ENCODE results near the gene RAD9B.
"Not testable (repeated sequence)": the region's sequence is repeated elsewhere in the genome, so short reads cannot be mapped to it uniquely, and the experiment has no call there.

The RAD9B gene

DNA sequence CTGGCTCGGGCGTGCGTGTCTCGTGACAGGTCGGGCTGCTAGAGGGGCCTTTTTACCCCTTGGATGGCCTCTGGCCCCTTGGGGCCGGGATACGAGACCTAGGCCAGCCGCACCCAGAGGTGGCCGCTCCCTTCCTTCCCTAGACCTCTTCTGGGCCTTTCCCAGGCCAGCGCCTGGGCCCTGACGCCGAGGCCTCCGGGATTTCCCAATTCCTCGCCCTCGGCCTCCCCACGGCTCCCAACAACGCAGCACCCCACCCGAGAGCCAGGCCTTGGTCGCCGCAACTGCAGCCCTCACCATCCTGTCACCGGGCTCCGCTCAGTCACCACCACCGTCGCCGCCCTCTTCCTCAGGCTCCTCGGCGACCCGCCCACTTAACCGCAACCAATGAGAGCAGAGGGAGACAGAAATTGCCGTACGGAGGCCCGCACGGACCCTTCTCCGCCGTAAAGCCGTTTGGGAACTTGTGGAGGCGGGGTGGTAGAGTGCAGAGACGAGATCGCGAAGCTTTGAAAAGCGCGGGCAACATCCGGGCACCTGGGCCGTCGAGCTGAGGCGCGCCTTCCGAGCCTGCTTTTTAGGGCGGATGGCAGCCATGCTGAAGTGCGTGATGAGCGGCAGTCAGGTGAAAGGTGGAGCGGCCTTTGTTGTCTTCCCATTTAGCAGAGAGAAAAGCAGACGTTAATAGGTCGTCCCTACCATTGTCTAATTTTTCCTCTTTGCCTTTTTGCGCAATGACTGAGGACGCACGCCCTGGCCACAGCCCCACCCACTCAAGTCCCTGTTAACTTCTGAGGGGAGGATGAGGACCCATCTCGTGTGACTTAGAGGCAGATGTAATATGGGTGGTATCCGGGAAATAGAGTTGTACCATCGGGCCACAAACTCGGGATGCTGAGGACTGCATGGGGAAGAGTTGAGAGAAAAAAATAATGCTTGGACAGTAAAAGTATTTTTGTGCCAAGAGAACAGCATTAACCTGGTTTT, at the start of gene RAD9B, which contains the start of gene VPS29:
RAD9B (plus strand) TSS at position 580 of the 987 bp plus-strand sequence; CDS start at position 587, 7 bp downstream.
VPS29 (minus strand) TSS at position 360 of the 987 bp plus-strand sequence; CDS start at position 300, 60 bp downstream.
- peak; percentile 99 for DNase-seq

DNA sequence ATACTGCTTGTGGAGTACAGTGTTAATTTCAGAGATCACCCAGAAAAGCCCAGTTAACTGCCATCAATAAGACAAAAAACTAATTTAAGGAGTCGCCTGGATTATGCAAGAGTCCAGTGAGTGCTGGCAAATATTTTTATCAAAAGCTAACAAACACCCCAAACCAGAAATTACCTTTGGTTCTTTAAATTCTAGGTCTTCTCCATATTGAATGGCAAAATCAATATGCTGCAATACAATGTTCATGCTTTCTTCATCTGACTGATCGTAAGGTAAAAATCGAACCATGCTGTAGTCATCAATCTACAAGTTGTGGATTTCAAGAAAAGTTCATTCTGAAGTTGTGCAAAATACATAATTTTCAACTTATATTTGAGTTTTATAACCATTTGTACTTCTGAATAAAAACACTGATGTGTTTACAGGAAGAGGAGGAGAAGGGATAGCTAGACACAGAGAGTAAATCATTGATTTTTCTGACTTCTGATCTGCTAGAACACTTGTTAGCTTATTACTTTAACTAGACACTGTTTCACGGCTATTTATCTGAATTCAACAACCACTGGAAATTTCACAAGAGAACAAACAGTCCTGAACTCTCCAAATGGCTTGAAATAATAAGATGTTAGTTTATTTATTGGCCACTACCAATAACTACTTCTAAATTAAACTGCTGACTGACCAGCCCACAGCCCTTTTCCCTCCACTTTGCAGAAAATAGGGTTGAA, 48.4 kb upstream of the RAD9B start:
- no peak for DNase-seq

DNA sequence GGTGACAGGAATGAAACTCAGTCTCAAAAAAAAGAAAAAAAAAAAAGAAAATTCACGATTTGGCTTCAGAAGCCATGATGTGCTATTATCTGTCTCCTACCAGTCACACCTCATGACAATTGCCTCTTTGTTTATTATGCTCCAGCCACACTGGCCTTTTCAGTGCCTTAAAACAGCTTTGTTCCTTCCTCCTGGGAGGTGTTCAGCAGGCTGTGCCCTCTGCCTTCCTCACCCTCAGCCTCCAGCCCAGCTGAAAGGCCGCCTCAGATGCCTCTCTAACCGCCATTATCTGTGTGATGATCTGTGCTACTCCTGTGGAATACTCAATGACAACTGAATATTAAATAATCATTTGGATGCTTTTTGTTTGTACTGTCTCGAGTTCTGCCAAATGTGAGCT, 43.4 kb upstream of the RAD9B start:
- DNase-seq, result no peak

DNA sequence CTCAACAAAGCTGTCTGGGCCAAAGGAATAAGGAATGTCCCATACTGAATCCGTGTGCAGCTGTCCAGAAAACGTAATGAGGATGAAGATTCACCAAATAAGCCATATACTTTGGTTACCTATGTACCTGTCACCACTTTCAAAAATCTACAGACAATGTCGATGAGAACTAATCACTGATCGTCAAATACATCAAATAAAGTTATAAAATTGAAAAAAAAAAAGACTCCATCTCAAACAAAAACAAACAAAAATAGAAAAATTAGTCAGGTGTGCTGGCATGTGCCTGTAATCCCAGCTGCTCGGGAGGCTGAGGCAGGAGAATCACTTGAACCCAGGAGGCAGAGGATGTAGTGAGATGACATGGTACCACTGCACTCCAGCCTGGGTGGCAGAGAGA, 40.9 kb upstream of the RAD9B start:
- DNase-seq, result not testable (repeated sequence)

DNA sequence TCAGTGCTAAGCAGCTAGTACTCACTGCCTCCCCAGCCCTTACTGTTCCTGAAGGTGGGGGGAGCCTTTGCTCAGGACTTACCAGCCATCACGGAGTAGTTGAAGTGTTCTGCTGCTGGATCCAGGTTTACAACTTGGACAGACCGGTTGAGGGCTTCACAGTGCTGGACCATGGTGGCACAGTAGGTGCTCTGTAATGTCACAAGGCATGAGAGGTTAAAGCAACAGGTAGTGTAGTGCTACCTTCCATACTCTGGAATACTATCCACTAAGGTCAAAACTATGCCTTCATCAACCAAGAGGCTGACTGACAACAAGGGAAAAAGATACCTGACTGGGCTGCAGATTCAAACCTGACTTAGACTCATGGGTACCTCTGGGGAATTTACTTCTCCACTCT, 37.1 kb upstream of the RAD9B start:
- no peak for DNase-seq

DNA sequence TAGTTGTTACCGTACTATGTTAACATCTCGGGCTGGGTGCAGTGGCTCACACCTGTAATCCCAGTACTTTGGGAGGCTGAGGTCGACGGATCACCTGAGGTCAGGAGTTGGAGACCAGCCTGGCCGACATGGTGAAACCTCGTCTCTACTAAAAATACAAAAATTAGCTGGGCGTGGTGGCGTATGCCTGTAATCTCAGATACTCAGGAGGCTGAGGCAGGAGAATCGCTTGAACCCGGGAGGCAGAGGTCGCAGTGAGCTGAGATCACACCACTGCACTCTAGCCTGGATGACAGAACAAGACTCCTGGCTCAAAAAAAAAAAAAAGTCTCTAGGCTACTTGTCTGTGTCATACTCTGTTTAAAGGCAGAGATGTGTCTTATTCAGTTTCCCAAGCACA, 36.4 kb upstream of the RAD9B start:
- DNase-seq, result not testable (repeated sequence)

DNA sequence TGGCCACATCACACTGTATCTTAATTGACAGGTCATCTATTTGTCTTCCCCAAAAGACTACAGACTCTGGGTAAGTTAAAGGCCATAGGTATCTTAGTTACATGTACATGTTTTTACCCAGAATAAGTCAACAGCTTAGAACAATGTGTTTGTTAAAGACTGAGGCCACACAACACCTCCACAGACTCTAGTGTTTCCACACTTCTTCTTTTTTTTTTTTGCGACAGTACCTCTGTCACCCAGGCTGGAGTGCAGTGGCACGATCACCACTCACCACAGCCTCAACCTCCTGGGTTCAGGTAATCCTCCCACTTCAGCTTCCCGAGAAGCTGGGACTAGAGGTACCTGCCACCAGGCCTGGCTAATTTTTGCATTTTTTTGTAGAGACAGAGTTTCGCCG, 35.3 kb upstream of the RAD9B start:
- no peak for DNase-seq

DNA sequence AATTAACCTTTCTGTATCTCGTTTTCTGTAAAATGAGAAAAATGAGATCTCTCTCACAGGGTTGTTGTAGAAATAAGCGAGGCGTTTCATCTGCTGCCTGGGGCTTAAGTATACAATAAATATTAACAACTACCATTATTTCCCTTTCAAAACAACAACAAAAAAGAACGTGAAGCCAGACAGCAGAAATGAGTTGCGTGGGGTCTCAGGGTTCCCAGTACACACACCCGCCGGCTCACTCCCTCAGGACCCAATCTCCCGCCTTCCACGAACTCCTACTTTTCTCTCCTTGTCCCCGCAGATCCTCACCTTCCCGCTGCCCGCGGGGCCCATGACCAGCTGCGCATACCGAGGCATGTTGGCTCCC, 34.3 kb upstream of the RAD9B start:
- no peak for DNase-seq

DNA sequence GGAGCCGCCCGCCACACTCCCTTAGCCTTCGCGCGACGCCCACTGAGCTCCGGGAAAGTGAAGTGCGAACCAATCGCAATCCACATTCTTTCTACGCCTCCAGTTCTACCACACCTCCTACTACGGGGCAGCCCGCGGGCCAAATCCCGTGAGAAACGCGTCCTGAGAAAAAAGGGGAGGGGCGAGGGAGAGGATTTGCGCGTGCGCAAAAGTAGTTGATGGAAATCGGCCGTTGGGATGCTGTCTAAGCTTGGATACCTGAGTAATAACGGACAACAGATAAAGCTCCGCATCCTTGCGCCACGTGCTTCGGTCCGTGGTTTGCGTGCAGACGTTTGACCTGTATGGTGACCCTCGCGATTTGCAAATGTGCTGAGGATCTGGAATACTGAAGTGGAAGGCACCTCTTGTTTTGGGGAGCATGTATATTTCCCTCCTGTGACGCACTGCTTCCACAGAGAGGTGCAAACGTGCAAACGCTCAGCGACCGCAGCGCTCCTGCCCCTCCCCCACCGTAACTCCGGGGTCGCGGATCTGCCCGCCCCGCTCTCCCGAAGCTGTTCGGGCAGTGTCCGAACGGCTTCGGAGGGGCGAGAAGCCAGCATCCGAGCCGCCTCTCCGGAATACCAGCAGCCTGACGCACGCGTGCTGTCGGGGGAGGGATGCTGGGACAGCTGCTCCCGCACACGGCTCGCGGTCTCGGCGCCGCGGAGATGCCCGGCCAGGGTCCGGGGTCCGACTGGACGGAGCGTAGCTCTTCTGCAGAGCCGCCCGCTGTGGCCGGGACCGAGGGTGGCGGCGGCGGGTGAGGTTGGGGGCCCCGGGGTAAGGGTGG, 33.7 kb upstream of the RAD9B start, which contains the start of the genes FAM216A and GPN3:
FAM216A (plus strand) TSS at position 632 of the 835 bp plus-strand sequence; CDS start at position 663, 31 bp downstream.
GPN3 (minus strand) TSS at position 44 of the 835 bp plus-strand sequence. CDS start 54 bp downstream, outside the sequence.
- DNase-seq, result peak; percentile 97 to 99

DNA sequence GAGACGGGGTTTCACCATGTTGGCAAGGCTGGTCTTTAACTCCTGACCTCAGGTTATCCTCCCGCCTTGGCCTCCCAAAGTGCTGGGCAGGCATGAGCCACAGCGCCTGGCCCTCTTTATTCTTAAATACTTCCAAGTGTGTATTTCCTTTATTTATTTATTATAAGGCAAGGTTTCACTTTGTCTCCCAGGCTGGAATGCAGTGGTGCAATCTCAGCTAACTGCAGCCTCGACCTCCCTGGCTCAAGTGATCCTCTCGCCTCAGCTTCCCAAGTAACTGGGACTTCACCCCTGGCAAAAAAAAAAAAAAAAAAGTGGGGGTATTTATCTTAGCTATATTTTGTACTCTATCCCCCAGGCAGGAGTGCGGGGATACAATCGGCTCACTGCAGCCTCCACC, 26.7 kb upstream of the RAD9B start:
- DNase-seq, result no peak

DNA sequence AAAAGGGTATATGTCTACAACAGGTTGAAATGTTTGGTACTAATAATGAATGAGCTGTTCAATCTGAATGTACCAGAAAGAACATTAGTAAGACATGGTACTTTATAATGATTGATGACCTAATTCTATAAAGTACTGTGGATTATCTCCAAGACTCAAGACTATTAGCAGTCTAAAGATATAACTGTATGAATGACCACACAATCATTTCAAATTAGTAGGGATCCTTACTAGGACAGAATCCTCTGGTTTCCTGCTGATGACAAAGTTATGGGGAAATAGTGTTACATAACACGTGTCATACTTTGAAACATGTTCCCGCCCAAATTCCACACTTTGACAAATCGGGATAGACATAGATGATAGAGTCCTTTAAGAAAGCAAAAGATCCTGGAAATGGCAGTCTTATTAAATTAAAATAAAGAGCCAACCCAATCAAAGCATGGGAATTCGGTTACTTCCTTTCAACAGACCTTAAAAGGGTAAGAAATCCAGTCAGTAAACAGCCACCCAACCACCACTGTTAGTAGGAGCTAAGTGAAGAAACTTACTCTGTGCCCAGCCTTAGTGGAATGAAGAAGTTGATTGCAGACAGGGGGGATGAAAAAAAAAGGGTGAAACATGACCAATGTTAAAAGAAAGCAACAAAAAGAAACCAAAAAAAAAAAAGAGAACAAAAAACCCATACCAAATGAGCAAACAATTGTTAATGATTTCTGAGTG, 3.0 kb upstream of the RAD9B start:
- DNase-seq, result peak; percentile 75 to 78

DNA sequence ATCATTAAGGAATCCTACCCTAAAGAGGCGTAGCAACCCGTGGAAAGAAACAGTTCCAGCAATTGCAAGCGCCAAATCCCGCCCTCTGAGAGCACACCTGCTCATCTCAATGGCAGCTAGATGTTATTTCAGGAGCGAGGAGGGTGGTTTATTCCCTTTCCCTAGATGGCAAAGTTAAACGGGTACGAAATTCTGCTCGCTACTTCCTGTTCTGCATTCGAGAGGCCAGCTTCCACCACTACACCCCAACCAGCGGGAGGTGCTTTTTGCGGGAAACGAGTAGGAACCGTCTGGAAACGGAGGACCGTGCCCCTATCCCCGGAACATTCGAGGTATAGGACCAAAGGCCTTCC, 756 bp upstream of the RAD9B start:
- DNase-seq, result peak; percentile 55 to 71

DNA sequence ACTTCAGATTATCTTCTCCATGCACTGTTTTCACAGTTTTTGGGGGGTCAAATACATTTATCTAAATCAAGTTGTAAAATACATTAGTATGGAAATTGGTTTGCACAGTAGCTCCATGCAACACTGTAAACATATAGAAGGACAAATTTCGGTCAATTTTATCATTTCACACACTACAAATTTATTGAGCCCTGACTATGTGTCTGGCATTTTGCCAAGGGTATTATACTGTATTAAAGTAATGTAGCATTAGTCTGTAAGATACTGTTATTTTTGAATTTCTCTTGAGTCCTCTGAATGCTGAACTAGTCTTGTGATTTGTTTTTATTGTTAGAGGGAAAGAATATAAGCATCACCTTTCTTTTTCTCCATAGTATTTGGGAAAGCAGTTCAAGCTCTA, 1.3 kb downstream of the RAD9B start:
- DNase-seq, result no peak

DNA sequence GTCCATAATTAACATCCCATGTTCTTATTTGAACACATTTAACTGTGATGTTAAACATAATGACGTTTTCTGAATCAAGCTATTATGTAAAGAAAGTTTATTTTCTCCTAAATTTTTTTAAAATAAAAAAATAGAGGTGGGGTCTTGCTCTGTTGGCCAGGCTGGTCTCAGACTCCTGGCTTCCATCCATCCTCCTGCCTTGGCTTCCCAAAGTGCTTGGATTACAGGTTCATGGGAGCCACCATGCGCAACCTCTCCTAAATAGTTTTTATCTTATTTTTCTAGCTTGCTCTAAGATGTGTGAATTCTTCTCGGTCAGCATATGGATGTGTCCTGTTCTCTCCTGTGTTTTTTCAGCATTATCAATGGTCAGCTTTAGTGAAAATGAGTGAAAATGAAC, 3.2 kb downstream of the RAD9B start:
- no peak for DNase-seq

DNA sequence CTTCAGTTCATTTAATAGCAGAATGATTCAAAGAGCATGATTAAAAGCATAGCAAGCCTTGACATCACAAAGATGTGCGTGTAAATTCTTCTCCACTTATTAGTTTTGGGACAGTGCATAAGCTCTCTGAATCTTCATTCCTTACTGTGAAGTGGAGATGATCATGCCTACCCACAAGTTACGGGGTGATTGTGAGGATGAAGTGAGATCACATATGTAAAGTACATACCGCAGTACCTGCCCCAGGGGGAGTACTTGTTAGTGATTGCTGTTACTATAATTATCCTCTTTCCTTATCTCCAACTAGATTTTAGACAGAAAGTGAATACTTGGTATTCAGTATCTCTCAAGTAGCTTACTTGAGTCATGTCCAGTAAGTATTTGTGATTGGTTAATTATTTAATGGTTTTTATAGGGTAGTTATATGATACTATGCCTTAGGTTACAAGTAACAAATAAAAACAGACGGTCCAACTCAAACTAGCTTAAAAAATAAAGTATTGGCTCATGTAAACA, 6.0 kb downstream of the RAD9B start:
- DNase-seq, result no peak

DNA sequence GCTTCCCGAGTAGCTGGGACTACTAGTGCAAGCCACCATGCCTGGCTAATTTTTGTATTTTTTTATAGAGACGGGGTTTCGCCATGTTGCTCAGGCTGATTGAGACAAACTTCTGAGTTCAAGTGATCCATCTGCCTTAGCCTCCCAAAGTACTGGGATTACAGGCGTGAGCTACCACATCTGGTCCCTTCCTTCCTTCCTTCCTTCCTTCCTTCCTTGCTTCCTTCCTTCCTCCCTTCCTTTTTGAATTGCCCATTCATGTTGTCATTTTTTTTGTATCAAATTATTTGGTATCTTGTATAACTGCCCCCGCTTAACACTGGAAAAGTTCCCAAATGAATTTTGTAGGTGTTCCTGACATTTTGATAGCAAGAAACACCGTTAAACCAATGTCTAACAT, 11.7 kb downstream of the RAD9B start:
- no peak for DNase-seq

DNA sequence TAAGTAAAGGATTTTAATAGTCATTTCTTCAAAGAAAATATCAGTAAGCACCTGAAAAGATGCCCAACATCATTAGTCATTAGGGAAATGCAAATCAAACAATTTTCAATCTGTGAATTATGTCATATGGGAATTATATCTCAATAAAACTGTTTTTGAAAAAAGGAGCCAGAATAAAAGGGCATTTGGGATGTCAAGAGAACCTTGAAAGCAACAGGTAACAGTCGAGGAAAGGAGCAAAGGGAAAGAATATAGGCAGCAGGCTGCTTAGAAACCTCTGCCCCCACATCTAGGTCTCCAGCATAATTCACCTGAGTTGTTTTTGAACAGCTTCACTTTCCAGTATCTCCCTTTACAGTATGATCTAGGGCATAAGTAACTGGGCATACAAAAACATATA, 12.2 kb downstream of the RAD9B start:
- no peak for DNase-seq

DNA sequence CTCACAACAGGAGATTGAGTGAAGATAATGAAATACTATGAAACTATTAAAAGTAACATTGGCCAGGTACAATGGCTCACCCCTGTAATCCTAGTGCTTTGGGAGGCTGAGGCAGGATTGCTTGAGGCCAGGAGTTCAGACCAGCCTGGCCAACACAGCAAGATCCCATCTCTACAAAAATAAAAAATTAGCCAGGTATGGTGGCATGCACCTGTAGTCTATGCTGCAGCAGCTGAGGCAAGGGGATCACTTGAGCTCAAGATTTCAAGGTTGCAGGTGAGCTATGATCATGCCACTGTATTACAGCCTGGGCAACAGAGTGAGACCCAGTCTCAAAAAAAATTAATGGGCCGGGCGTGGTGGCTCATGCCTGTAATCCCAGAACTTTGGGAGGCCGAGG, 14.9 kb downstream of the RAD9B start:
- no peak for DNase-seq

DNA sequence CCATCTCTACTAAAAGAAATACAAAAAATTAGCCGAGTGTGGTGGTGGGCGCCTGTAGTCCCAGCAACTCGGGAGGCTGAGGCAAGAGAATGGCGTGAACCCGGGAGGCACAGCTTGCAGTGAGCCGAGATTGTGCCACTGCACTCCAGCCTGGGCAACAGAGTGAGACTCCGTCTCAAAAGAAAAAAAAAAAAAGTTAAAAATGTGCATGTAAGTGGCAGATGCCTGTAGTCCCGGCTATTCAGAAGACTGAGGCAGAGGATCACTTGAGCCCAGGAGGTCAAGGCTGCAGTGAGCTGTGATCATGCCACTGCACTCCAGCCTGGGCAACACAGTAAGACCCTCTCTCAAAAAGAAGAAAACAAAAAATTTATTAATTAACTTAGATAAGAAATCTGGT, 15.9 kb downstream of the RAD9B start:
- not testable (repeated sequence) for DNase-seq

DNA sequence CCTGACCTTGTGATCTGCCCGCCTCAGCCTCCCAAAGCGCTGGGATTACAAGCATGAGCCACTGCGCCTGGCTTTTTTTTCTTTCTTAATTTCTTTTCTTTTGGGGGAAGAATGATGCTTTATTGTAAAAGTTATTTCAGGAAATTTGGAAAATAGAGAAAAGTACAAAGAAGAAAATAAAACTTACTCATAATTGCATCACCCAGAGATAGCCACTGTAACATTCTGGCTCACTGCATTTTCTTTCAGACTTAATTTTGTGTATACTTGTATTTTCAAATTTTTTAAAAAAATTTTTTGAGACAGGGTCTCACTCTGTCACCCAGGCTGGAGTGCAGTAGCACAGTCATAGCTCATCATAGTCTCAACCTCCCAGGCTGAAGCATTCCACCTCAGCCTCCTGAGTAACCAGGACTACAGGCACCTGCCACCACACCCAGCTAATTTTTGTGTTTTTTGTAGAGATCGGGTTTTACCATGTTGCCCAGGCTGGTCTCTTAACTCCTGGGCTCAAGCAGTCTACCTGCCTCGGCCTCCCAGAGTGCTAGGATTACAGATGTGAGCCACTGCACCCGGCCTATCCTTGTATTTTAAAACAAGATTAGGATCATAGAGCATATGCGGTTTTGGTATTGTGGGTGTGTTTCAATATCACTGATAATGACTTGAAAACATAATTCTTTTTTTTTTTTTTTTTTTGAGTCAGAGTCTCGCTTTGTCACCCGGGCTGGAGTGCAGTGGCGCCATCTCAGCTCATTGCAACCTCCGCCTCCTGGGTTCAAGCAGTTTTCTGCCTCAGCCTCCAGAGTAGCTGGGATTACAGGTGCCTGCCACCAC, 19.0 kb downstream of the RAD9B start:
- not testable (repeated sequence) for DNase-seq

Data from inflammatory macrophage treated with lipopolysaccharide for 1 hour (primary cell).